H1 (cell line): ENCODE data around the gene CSPG5. TPM values are rescaled to one million over a fixed set of nuclear protein-coding genes. Genes with fewer than 3 reads are reported as not detected.

Source experiments
- CREB1 ChIP-seq: IDR thresholded peaks from 2 replicates; pipeline ENCODE4 v1.6.1; 2012; ENCODE audit warnings: inconsistent platforms
- CTCF ChIP-seq, 3 experiments: IDR thresholded peaks; 1 replicate in 2 of 3; 2 replicates in 1 of 3; pipeline versions ENCODE4 v1.5.1 to v1.6.1; 2011; ENCODE audit warnings: low read length in 3 of 3, mild to moderate bottlenecking in 3 of 3, inconsistent platforms in 2 of 3, low read depth in 1 of 3, moderate library complexity in 1 of 3; ENCODE audit not compliant: insufficient read depth in 1 of 3; ENCODE audit errors: control extremely low read depth in 1 of 3
- GTF2F1 ChIP-seq: IDR thresholded peaks from 2 replicates; pipeline ENCODE4 v1.6.1; 2012; ENCODE audit warnings: low read depth, low read length, improper control_type of control experiment, borderline replicate concordance
- NANOG ChIP-seq: IDR thresholded peaks from 2 replicates; pipeline ENCODE4 v1.6.1; 2011; ENCODE audit warnings: low read length, low read depth, mild to moderate bottlenecking, inconsistent platforms; ENCODE audit not compliant: insufficient read depth, poor library complexity, severe bottlenecking
- RFX5 ChIP-seq: IDR thresholded peaks from 2 replicates; pipeline ENCODE4 v1.6.1; 2011; ENCODE audit warnings: low read depth, low read length, improper control_type of control experiment, borderline replicate concordance
- RNF2 ChIP-seq: fragments of 200-900, 300-1000 bp; sonication (generic); IDR thresholded peaks from 2 replicates; pipeline ENCODE4 v1.7.1; 2016; ENCODE audit warnings: borderline replicate concordance, low read depth, mild to moderate bottlenecking, antibody characterized with exemption, low read length; ENCODE audit not compliant: poor library complexity, severe bottlenecking; ENCODE audit errors: missing control alignments
- RXRA ChIP-seq: IDR thresholded peaks from 2 replicates; pipeline ENCODE4 v1.6.1; 2011; ENCODE audit warnings: low read depth, mild to moderate bottlenecking, low read length, moderate library complexity; ENCODE audit not compliant: insufficient read depth
- SIX5 ChIP-seq: IDR thresholded peaks from 2 replicates; pipeline ENCODE4 v1.6.1; 2011; ENCODE audit warnings: mild to moderate bottlenecking, low read depth, low read length
- polyA plus RNA-seq, 7 experiments: library from polyadenylated mRNA; depleted of rRNA in 3 of 7; stranded (reverse) in 5 of 7; unstranded in 2 of 7; fragments of >200 nt in 5 of 7; fragments of 200-250 nt in 2 of 7; gene quantifications; 1 replicate in 5 of 7; 2 replicates in 1 of 7; 4 replicates in 1 of 7; pipeline versions ENCODE4 v1.2.1 to v1.2.3, GENCODE V29; 2011 to 2013; ENCODE audit warnings: missing spikeins in 2 of 7, mixed read lengths in 2 of 7
- total RNA-seq: library from RNA; stranded (reverse); fragmentation: NEBNext Ultra II Directional; extraction: Animal tissue kit (Norgen Biotek cat#: 25700); gene quantifications from 2 replicates; pipeline ENCODE4 v1.2.1, GENCODE V29; 2021

CSPG5 gene
- total and polyA plus RNA-seq, 2 of the 8 experiments (the other 6 are each of a cell fraction or from before 2014, with no cell fraction given) = 2.1 to 7.4 TPM

- TF ChIP-seq RXRA (no peak), GTF2F1 (no peak), RFX5 (no peak), NANOG (no peak), SIX5 (no peak), RNF2 (no peak), CTCF (IDR thresholded peaks at IDR 0.05; ENCODE audit: control extremely low read depth in 1 of 3, insufficient read depth in 1 of 3, low read depth in 1 of 3, low read length in 3 of 3) (no peak), CREB1 (no peak)
These were observed 22.3 kb downstream of the CSPG5 start (continued) for GRCh38 chr3:47556351-47556750.
